Ovary (tissue), 3 donors: ENCODE measurements around the gene ELL2.

ENCODE experiments used
- EP300 ChIP-seq: sonication (generic); formaldehyde crosslinking; IDR thresholded peaks from one replicate; pipeline ENCODE4 v1.6.1; 2017; ENCODE audit warnings: antibody characterized with exemption
- POLR2A ChIP-seq: fragments of 450-650 bp; IDR thresholded peaks from one replicate; pipeline ENCODE4 v1.6.1; 2017; ENCODE audit warnings: antibody characterized with exemption, mild to moderate bottlenecking, moderate library complexity
- TF ChIP-seq, protein P1 (sequence below), 3 donors: fragments of 450-650 bp in 2 of 3; fragments of 200-600 bp in 1 of 3; IDR thresholded peaks; one replicate each; pipeline versions ENCODE4 v1.5.1 to v1.8.0; 2016 to 2022; ENCODE audit warnings: antibody characterized with exemption in 3 of 3, mild to moderate bottlenecking in 1 of 3
- donor health status: DM: no; HTN: no; CAD: no.

DNA sequence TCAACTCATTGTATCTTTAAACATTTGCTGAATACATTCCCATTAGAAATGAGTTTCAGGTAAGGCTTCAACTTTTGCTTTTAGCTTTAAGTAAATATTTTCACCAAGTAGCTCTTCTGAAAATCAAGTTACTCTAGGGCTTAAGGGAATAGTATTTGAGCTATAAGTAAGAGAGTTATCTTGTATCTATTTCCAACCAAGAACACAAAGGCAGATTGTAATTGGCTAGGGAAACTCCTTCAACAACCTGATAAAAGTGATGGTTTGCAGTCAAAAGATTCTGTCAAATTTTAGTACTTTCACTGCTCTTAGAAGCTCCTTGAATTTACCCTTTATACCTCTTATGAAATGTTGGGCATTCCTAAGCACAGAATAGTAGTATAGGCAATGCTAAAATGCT lies 13.0 kb downstream of the ELL2 start:
- TF ChIP-seq, protein P1, sequence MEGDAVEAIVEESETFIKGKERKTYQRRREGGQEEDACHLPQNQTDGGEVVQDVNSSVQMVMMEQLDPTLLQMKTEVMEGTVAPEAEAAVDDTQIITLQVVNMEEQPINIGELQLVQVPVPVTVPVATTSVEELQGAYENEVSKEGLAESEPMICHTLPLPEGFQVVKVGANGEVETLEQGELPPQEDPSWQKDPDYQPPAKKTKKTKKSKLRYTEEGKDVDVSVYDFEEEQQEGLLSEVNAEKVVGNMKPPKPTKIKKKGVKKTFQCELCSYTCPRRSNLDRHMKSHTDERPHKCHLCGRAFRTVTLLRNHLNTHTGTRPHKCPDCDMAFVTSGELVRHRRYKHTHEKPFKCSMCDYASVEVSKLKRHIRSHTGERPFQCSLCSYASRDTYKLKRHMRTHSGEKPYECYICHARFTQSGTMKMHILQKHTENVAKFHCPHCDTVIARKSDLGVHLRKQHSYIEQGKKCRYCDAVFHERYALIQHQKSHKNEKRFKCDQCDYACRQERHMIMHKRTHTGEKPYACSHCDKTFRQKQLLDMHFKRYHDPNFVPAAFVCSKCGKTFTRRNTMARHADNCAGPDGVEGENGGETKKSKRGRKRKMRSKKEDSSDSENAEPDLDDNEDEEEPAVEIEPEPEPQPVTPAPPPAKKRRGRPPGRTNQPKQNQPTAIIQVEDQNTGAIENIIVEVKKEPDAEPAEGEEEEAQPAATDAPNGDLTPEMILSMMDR (IDR thresholded peaks at IDR 0.05) = no peak
- TF ChIP-seq EP300 (no peak), POLR2A (no peak)
